GM19324 (cell line): ENCODE results near the gene QRICH1.

ENCODE experiments used
- ATAC-seq: cut with Tn5 transposase; IDR thresholded peaks from one replicate; pipeline ENCODE4 v1.9.1; 2021; ENCODE audit warnings: mild to moderate bottlenecking, moderate library complexity; ENCODE audit not compliant: unreplicated experiment, low FRiP score

The QRICH1 gene

DNA sequence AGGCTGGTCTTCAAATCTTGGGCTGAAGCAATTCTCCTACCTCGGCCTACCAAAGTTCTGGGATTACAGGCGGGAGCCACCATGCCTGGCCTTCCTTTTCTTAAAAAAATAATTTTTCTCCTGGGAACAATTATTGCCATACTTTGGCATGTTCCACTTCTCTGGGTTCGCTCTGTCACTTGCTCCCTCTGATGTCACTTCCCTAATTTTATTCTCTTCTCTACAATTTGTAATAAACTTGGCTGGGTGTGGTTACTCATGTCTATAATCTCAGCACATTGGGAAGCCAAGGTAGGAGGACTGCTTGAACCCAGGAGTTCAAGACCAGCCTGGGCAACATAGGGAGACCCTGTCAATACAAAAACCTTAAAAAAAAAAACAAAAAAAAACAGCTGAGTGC is 58.6 kb downstream of the QRICH1 start:
- no peak for ATAC-seq

DNA sequence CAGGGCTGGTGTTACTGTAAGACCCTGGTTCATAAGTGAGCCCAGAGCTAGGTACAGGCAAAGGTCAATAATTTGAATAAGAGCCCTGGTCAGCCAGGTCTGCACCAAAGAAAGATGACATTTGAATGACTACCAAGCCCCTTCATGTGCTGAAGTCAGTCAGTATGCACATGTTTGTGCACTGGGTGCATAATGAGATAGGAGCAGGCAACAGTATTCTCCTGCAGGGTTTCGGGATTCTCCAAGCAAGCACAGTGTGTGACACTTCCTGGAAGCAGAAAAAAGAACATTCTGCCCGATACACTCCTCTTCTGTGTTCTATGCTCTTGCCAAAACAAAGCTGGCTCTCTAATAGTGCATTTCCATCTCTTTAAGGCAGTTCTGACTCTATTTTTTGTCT is 59.2 kb downstream of the QRICH1 start:
- ATAC-seq, result no peak

DNA sequence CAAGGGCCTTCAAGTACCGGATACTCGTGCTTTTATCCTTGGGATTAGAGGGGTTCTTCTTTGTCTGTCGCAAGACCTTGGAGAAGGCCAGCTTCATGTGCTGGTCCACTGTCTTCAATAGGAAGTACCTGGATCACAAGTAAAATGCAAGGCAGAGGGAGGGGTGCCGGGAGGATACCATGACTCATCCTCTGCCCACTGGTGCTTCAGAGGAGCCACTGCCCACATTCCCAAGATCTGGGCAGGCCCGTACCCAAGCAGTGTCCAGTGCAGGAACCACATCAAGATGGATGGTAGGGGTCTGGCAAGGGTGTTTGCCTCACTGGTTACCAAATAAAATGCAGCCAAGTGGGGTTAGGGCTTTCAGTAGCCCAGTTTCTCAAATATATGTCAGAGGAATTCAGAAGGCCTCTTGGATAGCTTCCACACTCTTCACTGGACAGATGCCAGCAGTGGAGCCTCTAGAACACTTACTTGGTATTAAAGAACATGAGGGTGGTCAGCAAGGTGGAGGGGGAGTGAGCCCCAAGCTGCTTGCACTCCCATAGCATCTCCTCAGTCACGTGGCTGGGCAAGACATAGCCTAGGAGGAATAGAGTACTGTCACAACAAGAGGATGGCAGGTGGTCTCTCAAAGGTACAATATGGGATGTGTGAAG is 61.1 kb downstream of the QRICH1 start:
- no peak for ATAC-seq

DNA sequence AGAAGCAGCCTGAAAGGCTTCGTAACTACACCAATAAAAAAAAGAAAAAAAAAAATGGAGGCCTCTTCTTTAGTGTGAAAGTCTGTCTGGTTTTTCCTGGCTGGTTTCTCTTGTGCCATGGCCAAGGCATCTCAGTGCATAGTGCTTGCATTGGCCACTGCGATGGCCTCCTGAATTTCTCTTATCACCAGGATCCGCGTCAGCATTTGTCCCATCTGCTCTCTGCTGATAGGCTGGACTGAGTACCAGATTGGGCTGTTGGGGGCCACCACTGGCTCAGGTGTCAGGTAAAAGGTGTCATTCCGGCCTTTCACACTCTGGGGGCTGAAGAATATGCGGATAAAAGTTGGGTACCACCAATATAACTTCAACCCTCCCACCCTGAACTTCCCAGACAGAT is 63.5 kb downstream of the QRICH1 start:
- ATAC-seq, result no peak

DNA sequence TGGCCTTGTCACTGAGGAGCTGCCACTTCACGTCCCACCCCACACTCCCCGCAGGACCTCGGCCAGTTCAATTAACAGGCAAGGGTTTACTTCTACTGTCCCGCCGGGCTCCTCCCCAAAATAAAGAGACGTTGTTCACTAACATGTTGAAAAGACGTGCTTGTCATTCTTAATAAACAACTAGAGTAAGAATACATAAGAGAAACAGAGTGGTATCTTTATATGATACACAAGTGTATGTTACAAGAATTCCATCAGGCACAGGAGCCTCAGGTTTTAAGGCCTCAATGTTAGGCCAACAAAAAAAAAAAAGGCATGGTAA is 64.3 kb downstream of the QRICH1 start:
- ATAC-seq, result no peak

DNA sequence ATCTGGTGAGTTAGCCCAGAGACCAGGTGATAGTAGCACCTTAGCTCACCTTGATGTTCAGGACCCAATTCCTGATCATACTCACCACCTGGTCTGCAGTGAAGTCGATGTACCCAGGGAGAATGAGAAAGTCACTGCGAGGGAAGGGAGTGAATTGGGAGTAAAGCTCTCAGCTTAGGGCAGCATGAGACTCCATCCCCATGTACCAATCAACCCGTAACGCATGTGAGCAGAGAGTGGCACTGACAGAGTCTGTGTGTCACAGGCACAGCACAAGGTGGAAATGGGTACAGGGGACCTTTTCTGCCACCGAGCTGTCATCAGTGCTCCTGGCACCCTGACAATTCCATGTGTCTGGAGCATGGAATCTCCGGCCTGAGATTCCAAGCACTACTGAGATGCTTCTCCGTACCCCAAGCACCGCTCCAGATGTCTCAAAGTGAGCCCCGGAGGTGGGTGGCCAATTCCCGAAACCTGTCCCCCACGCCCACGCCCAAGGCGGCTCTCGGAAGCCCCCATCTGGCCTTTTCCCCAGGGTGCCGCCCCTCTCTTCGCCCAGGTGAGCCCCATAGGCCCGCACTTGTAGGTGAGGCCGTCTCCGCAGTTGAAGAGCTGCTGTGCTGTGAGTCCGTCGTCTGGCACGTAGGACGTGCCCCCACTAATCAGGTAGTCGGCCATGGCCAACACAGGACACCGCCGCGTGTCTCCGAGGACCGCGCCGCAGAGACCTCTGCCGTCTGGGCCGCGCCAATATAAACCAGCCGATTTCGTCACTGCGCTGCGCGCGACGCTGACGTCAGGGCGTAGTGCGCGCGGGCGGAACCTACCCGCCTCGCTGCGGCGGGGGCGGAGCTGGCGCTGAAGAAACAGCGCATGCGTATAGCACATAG is 65.0 kb downstream of the QRICH1 start, which contains the start of gene IMPDH2:
IMPDH2 (minus strand) TSS at position 726 of the 890 bp plus-strand sequence; CDS start at position 678, 48 bp downstream.
- ATAC-seq, result peak; percentile 93

DNA sequence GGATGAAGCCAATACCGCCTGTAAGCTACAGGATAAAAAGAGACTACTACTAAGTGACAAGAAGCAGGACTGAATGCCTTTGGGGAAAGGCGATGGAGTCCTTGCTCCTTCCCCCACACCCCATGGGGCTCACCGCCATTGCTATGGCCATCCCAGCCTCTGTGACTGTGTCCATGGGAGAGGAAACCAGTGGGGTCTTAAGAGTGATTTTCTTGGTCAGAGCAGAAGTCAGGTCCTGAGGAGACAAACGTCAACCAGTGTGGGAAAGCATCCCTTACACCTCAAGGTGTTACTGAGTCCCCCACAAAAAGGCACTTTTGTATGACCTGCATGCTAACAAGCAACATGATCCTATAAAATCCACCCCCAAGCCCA is 65.6 kb downstream of the QRICH1 start:
- no peak for ATAC-seq

DNA sequence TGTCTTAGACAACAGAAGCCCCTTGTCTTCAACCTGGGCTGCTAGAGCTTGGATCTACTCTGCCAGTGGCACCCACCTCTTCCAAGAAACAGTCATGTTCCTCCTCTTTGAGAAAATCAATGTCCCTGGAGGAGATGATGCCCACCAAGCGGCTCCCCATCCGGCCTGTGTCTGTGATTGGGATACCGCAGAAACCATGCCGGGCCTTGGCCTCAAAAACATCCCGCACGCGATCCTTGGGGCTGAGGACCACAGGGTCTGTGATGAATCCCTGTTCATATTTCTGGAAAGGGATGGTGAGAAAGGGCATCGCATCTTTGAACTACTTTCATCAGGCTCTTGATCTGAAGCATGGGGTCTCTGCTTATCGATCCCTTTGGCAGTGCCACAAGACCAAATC is 66.2 kb downstream of the QRICH1 start:
- no peak for ATAC-seq

DNA sequence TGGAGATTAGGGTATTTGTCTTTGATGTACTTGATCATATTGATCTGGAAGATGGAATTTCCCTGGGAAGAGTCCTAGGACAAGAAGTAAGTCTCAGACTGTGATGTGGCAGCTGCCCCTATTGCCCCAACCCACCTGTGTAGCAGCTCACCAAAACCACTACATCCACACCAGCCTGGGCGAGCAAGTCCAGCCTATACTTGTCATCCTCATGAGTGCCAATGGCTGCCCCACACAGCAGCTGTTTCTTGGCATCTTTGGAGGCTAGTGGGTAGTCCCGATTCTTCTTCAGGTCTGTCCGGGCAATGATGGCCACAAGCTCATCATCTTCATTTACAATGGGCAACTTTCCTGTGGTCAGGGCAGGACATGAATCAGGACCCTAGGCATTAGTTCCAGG is 67.3 kb downstream of the QRICH1 start:
- no peak for ATAC-seq

DNA sequence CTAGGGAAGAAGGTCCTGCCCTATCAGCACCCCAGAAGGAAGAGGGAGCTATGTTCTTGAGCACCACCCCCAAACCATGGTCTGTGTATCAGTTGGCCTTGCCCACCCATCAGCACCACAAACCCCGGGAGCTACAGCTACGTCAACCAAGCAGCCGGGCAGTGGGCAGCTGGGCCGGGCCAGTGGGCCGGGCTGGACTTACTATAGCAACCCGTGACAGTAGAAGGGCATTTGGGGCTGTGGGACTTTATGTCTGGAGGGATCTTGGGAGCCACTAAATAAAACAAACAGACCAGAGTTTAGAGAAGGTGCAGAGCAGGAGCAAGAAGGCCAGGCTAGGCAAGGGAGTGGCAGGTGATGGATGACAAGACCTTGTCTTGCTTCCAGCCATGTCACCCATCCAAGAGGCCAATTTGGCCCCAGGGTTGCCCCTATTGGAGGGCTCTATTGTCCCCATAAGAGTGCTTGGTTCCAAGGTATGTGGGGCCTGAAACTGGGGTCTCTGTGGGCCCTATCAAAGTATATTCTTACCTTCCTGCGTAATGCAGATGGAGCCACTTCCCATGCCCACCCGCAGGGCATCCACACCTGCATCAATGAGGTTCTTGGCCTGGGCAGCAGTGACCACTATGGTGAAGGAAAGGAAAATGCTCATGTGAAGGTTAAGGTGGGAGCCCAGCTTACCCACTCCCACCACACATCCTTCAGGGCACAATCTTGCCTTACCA is 67.9 kb downstream of the QRICH1 start:
- ATAC-seq, result no peak

DNA sequence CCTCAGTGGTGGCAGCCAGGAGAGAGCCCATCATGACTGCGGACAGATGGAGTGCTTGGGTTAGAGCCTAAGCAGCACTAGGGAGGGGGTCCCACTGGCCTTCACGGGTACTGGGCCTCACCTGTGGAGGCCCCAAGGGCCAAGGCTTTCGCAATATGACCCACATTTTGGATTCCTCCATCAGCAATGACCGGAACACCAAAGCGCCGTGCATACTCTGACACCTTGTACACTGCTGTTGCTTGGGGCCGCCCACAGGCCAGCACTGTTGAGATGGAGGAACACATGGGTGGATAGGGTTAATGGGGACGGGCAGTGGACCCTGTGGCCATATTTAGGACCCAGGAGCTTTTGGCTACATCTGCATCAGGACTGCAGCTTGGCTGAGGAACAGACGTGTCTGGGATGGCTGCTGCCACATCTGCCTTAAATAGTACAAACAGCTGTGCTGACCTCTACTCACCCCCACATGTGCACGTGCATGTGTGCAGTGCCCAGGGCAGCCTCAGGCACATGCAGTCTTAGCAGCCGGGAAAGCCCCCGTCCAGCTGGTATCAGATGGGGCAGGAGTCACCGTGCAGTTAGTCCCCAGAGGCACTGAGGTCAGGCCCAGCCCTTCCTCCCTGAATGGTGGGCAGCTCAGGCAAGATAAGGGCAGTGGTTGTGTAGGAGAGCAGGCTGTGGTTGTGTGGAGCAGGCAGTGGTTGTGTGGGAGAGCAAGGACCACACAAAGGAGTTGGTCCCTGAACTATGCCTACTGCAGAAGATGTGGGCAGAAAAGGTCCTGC is 68.7 kb downstream of the QRICH1 start:
- no peak for ATAC-seq

DNA sequence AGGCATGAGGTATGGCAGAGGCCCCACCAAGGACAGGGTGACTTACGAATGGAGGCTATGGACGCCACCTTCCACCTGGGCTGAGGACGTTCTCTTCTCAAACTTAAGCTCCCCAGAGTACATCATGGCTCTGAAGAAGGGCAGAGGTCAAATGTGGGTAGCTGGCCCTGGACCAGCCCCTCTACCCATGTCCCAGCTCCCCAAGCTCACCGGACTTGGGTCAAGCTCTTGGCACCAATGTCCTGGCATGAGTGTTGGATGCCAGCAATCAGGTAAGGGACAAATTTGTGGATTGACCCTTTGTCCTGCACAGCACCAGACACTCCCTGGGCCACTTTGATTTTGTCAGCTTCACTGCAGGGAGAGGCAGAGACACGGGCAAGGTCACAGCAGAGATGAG is 69.4 kb downstream of the QRICH1 start:
- no peak for ATAC-seq

DNA sequence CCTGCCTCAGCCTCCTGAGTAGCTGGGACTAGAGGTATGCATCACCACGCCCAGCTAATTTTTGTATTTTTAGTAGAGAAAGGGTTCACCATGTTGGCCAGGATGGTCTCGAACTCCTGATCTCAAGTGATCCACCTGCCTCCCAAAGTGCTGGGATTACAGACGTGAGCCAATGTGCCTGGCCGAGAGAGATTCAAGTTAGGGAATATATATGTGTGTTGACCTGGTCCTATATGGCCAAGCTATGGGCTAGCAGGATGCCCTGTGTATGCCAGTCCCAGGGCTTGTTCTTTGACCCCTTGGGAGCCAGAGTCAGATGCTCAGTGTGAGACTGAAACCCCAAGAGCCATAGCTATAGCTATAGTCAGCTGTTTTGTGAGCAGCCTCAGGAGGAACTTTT is 70.1 kb downstream of the QRICH1 start:
- ATAC-seq, result no peak

DNA sequence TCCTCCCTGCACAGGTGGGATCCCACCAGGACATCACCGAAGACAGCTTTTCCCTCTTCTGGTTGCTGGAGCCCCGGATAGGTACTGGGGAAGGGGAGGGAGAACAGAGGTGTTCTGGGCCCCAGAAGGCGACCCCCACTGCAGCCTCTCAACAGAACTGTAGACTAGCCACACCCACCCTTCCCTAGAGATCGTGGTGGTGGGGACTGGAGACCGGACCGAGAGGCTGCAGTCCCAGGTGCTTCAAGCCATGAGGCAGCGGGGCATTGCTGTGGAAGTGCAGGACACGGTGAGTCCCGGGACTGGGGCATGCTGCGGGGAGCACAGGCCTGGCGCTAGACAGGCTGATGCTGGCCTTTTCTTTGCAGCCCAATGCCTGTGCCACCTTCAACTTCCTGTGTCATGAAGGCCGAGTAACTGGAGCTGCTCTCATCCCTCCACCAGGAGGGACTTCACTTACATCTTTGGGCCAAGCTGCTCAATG is 71.1 kb downstream of the QRICH1 start:
- no peak for ATAC-seq

DNA sequence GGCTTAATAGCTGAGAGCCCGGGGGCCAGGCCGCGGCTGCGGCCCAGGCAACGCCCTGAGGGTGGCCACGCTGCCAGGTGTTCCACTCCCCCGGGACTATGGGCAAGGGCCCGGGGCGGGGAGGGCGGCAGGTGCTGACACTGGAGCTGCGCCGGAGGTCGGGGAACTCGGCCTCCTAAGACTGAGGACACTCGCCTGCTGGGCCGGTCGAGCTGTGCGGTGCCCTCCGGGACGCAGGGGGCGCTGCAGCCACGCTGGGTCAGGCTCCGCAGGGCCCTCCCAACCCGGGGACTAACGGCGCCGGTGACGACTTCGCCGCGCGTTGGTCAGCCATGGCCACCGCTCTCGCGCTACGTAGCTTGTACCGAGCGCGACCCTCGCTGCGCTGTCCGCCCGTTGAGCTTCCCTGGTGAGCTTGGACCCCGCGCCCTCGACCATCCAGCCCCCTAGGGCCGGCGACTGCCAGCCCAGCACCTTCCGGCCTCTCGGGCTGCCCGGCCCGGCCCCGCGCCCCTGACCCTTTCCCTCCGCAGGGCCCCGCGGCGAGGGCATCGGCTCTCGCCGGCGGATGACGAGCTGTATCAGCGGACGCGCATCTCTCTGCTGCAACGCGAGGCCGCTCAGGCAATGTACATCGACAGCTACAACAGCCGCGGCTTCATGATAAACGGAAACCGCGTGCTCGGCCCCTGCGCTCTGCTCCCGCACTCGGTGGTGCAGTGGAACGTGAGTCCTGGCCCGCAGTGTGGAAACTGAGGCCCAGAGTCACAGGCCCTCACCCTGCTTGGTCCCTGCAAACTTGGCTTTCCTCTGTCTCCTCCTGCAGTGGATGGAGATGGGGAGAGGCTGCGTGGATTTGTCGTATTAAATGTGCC is 71.8 kb downstream of the QRICH1 start, which contains the start of gene NDUFAF3:
NDUFAF3 (plus strand) TSS at position 309 of the 875 bp plus-strand sequence; CDS start at position 333, 24 bp downstream.
- ATAC-seq, result peak; percentile 62

DNA sequence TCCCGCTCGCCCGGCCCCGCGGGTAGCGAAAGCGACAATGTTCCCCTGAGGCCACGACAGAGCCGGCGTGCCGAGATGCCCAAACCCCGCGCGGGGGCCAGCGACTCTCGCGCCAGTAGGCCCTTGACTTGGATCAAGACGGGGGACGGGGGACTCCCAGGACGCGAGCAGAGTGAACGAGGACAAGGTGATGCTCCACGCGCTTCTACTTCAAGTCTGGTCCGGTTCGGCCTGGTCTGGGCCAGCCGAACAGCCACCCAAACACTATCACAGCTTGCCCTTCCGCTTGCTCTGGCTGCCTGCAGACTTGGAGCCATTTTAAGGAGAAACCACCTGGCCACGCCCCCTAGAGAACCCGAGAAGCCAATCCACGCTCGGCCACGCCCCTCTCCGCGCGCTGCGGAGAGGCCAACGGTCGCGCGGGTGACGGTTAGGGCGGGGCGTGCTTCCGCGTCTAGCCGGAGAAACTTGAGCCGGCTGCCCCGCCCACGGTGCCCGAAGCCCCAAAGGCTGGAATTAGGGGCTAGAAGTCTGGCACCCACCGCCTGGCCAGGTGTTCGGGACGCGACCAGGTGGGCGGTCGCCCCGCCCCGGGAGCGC is 72.6 kb downstream of the QRICH1 start:
- ATAC-seq, result peak; percentile 57

DNA sequence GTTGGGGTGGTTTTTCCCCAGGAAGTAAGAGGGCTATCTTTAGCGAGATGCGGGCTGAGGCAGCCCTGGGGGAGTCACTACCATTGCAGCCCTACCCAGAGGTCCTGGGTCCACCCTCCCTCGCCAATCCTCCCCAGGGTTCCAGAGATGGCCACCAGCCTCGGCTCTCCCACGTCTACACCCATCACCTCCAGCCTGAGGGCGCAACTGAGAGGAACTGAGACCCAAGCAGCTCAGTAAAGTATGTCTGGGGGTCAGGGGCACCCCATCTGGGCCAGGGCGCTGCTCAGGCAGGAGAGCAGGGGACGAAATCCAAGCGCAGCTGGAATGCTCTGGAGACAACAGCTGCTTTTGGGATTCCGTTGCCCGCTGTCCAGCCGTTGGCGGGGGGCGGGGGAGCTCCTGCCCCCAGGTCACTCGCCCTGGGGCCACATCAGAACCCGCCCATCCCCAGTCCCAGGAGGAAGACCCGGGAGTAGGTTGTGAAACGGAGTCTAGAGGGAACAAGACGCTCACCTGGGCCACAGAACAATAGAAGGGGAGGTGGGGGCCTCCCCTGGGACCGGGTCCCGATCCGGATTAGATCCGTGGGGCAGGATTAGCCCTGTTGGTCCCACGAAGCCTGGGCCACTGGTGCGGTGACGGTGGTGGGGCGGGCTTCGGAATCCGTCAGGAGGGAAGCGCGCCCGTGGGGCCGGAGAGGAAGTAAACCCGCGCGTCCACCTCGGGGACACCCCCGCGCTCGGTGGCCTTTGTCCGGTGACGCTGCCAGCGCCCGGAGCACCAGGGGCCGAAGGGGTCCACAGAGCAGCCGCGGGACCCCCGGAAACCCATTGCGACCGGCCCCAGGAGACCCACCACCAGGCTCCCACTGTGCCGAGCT is 73.3 kb downstream of the QRICH1 start:
- peak; percentile 1 for ATAC-seq

DNA sequence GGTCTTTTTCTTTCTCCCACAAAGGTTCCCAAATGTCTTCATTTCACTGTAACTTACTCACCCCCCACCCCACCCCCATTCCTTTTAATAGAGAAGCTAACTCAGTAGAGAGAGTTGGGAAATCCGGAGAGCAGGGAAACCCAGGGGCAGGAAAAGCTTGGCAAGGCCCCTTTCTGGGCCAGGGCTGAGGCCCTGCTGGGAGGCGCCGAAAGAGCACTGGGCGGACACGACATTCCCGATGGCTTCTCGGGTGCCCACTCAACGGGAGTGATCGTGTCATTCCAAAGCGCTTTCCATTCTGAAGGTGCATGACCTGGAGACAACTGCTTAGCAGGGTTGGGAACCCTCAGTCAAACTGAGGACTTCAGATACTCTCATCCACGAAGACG is 73.9 kb downstream of the QRICH1 start:
- ATAC-seq, result no peak
